Measurements from ENCODE around the gene SLC12A8. TPM values are rescaled to one million over a fixed set of nuclear protein-coding genes. Genes with fewer than 3 reads are reported as not detected.

SLC12A8 gene
- total RNA-seq, 2 experiments from 2014 or later = 1.1 to 1.6 TPM

GRCh38 chr3:125102470-125102869 is 110.1 kb downstream of the SLC12A8 start:
- no peak for ATAC-seq
- Mint-ChIP-seq H3K27ac (no peak overlapping the region), H3K9me3 (peaks cover 6% of the 10 kb centered on the region), H3K4me3 (no peak overlapping the region), H3K36me3 (ENCODE audit: low read depth) (peaks cover 3% of the 10 kb centered on the region), H3K27me3 (peaks cover 10% of the 10 kb centered on the region), H3K4me1 (ENCODE audit: low read depth) (peaks cover 3% of the 10 kb centered on the region)
- intact Hi-C loops (cut with micrococcal nuclease) = no loop called here
- ChIA-PET CTCF (no interaction called here), POLR2A (no interaction called here)
- no peak for DNase-seq
- TF ChIP-seq, protein P1, sequence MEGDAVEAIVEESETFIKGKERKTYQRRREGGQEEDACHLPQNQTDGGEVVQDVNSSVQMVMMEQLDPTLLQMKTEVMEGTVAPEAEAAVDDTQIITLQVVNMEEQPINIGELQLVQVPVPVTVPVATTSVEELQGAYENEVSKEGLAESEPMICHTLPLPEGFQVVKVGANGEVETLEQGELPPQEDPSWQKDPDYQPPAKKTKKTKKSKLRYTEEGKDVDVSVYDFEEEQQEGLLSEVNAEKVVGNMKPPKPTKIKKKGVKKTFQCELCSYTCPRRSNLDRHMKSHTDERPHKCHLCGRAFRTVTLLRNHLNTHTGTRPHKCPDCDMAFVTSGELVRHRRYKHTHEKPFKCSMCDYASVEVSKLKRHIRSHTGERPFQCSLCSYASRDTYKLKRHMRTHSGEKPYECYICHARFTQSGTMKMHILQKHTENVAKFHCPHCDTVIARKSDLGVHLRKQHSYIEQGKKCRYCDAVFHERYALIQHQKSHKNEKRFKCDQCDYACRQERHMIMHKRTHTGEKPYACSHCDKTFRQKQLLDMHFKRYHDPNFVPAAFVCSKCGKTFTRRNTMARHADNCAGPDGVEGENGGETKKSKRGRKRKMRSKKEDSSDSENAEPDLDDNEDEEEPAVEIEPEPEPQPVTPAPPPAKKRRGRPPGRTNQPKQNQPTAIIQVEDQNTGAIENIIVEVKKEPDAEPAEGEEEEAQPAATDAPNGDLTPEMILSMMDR (IDR thresholded peaks at IDR 0.05) = no peak

DNA sequence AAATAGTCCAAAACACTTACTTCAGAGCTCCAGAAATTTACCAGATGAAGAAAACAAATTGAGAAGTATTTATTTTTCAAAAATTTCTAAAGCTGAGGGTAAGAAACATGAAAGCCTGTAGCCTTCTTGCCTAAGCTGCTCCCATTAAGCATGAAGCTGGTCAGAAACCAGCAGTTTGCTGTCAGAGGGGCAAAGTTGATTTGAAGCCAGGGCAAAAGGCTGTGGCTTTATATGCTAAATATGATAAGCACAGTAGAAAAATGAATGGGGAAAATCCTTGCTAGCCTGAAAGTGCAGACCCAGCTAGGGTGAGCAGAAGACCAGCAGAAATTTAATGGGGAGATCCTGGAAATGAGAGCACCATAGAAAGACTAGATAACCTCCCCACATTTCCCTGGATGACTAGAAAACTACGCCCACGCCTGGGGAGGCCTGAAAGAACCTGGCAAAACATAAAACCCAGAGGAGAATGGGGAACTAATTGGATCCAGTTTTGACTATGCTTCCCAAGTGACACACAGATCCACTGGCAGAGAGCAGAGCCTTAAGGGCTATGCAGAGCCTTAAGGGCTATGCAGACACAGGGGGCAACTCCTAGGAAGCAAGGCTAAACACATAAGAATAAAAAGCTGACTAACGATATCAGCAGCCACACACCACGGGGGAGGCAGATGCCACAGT is 113.8 kb downstream of the SLC12A8 start:
- DNase-seq (no peak), ATAC-seq (no peak)
- intact Hi-C loops (cut with micrococcal nuclease) = no loop called here
- Mint-ChIP-seq H3K4me3 (no peak overlapping the region), H3K9me3 (peaks cover 3% of the 10 kb centered on the region), H3K27ac (no peak overlapping the region), H3K27me3 (peaks cover 8% of the 10 kb centered on the region), H3K36me3 (ENCODE audit: low read depth) (peaks cover 3% of the 10 kb centered on the region), H3K4me1 (ENCODE audit: low read depth) (no peaks in the 10 kb centered on the region)
- POLR2A ChIA-PET = interaction anchor here (1.0 to 1.5 kb wide), 2 partner anchors 9 to 11 kb away, joined by 3 read pairs; no protein-coding TSS in a partner anchor
- TF ChIP-seq, protein P1 (IDR thresholded peaks at IDR 0.05) = no peak
- CTCF ChIA-PET = interaction anchor here (0.6 to 1.6 kb wide), 2 partner anchors 8 to 239 kb away, joined by 3 read pairs; no protein-coding TSS in a partner anchor

DNA sequence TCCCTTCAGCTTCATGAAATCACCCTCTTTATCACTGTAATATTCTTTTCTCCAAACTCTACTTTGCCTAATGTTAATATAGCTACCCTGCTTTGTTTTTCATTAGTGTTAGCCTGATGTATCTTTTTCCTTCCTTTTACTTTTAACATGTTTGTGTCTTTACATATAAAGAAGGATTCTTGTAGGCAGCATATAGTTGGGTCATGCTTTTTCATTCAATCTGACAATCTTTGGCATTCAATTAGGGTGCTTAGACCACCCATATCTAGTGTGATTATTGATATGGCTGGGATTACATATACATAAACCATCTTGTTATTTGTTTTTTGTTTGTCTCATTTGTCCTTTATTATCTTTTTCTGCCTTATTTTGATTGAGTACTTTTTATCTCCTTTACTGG is 121.9 kb downstream of the SLC12A8 start:
- no peak for DNase-seq
- Mint-ChIP-seq H3K36me3 (ENCODE audit: low read depth) (no peaks in the 10 kb centered on the region), H3K4me3 (no peak overlapping the region), H3K9me3 (peaks cover 4% of the 10 kb centered on the region), H3K4me1 (ENCODE audit: low read depth) (no peaks in the 10 kb centered on the region), H3K27me3 (peaks cover 2% of the 10 kb centered on the region), H3K27ac (no peak overlapping the region)
- intact Hi-C loops (cut with micrococcal nuclease) = no loop called here
- TF ChIP-seq, protein P1 (IDR thresholded peaks at IDR 0.05) = no peak
- CTCF ChIA-PET = no interaction called here
- no peak for ATAC-seq
- POLR2A ChIA-PET = no interaction called here

- no peak overlapping the region for H3K27ac Mint-ChIP-seq
- intact Hi-C loops (cut with micrococcal nuclease) = no loop called here
- H3K4me3 Mint-ChIP-seq = no peak overlapping the region
Observed at GRCh38 chr3:125087768-125088391, 124.7 kb downstream of the SLC12A8 start.

GRCh38 chr3:125085166-125085565 is 127.4 kb downstream of the SLC12A8 start:
- Mint-ChIP-seq H3K4me3 (no peak overlapping the region), H3K4me1 (ENCODE audit: low read depth) (no peaks in the 10 kb centered on the region), H3K9me3 (no peaks in the 10 kb centered on the region), H3K27me3 (peaks cover 2% of the 10 kb centered on the region), H3K27ac (no peak overlapping the region), H3K36me3 (ENCODE audit: low read depth) (no peaks in the 10 kb centered on the region)
- ChIA-PET POLR2A (no interaction called here), CTCF (no interaction called here)
- DNase-seq = no peak
- intact Hi-C loops (cut with micrococcal nuclease) = no loop called here
- TF ChIP-seq, protein P1 (IDR thresholded peaks at IDR 0.05) = no peak
- ATAC-seq = no peak

More at GRCh38 chr3:125087768-125088391, 124.7 kb downstream of the SLC12A8 start:
- no peak for DNase-seq
- Mint-ChIP-seq H3K27me3 (peaks cover 2% of the 10 kb centered on the region), H3K36me3 (ENCODE audit: low read depth) (no peaks in the 10 kb centered on the region), H3K4me1 (ENCODE audit: low read depth) (no peaks in the 10 kb centered on the region), H3K9me3 (peaks cover 4% of the 10 kb centered on the region)
- POLR2A ChIA-PET = no interaction called here
- TF ChIP-seq, protein P1 (IDR thresholded peaks at IDR 0.05) = no peak
- ATAC-seq = no peak
- CTCF ChIA-PET = no interaction called here
